NOMO-1 treated with DMSO at 0.1 percent for 48 hours (cell line): ENCODE data around the gene RGS18.
"Not testable (repeated sequence)": the region's sequence is repeated elsewhere in the genome, so short reads cannot be mapped to it uniquely, and the experiment has no call there.

Experiments
- DNase-seq: peaks from one replicate; lab custom pipeline; 2025; ENCODE audit not compliant: unreplicated experiment; lab: John Stamatoyannopoulos, UW

The RGS18 gene

GRCh38 chr1:192158181-192158580 lies at the start of gene RGS18:
RGS18 (plus strand) TSS chr1:192158462; CDS start chr1:192158638, 176 bp downstream.
- DNase-seq: peak; percentile 96

- DNase-seq: no peak
These were observed 48.7 kb upstream of the RGS18 start for GRCh38 chr1:192109576-192109975.

DNA sequence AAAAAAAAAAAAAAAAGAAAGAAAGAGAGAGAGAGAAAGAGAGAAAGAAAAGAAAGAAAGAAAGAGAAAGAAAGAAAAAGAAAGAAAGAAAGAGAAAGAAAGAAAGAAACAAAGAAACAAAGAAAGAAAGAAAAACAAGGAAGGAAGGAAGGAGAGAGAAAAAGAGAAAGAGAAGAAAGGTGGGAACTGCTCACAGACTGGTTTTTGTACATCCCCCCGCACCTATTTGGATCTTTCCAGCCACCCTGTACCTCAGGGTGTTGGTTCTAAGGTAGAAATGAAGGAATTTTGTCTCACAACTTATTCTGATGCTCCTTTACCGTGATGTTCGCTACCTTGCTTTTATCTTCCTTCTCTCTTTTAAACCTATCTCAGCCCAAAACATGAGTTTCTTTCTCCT lies 43.3 kb upstream of the RGS18 start:
- no peak for DNase-seq

- no peak for DNase-seq
These were observed 39.3 kb upstream of the RGS18 start for GRCh38 chr1:192118881-192119405.

GRCh38 chr1:192119701-192120100 lies 38.6 kb upstream of the RGS18 start:
- DNase-seq: no peak

GRCh38 chr1:192122668-192123067 lies 35.6 kb upstream of the RGS18 start:
- DNase-seq: no peak

GRCh38 chr1:192123212-192123611 lies 35.0 kb upstream of the RGS18 start:
- DNase-seq: no peak

DNA sequence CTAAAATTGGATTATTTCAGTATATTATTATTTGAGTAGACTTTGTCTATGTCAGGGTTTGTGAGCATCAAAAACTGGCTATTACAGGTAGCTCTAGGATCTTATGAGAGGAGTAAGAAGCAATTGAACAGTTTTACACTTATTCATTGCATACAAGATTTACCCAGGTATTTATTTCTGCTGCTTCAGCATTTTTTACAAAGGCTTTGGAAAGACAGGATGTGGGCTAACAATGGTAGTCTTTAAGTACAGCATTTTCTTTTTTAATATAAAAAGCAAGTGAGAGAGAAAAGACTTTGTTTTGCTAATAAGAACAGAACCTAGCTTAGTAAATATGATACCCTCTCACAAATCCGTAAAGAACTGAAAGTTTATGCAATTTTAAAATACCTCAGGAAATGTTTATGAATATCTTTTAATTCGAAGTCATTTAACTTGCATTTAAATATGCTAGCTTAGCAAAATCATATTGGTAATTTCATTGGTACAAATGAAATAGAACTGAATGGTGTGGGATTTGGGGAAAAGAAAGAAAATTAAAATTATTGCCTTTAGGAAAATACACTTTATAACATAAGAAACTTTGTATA lies 32.1 kb upstream of the RGS18 start:
- DNase-seq: no peak

DNA sequence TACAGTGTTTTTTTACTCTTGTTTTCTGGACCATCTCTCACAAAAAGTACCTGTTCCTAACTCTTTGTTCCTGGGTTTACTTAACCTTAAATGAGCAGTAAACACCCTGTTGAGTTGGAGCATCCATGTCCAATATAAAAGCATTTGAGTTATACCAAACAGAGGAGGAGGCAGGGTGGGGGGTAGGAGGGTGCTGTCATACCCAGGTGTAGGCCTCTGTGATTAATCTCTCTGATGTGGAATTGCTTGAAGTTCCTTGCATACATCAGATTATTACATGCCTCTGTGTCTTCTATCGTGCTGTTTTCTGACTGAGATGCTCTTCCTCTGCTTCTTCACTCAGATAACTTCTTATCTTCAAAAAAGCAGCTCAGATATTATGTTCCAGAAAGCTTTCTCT lies 28.1 kb upstream of the RGS18 start:
- DNase-seq: no peak

- not testable (repeated sequence) for DNase-seq
These were observed 27.4 kb upstream of the RGS18 start for GRCh38 chr1:192130865-192131264.

GRCh38 chr1:192131914-192132313 lies 26.3 kb upstream of the RGS18 start:
- no peak for DNase-seq

DNA sequence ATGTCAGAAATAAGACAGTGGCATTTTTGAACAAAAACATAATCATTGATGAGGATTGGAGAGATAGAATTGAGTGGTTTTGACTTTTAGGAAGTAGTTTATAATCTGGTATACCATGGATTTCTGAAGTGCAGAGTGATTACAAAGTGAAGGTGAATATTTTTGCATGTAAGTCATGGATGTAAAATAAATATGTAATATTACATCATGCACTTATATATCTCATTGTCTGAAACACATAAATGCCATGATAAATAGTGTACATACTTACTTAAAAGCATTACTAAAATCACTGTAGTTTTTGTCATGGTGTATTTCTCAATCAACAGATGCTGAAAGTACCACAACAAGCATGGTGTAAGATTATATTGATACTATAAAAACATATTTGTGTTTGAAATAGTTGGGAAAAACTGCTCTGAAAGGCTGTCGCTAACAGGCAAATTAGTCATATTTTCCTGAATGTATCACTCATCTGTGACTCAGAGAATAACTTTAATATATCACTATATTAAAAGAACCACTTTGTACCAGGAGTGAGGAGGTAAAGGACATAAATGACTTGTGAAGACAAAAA lies 24.8 kb upstream of the RGS18 start:
- no peak for DNase-seq

GRCh38 chr1:192140382-192140781 lies 17.9 kb upstream of the RGS18 start:
- DNase-seq: no peak

- no peak for DNase-seq
These were observed 11.0 kb upstream of the RGS18 start for GRCh38 chr1:192147221-192147620.

GRCh38 chr1:192147696-192148095 lies 10.6 kb upstream of the RGS18 start:
- DNase-seq: no peak

DNA sequence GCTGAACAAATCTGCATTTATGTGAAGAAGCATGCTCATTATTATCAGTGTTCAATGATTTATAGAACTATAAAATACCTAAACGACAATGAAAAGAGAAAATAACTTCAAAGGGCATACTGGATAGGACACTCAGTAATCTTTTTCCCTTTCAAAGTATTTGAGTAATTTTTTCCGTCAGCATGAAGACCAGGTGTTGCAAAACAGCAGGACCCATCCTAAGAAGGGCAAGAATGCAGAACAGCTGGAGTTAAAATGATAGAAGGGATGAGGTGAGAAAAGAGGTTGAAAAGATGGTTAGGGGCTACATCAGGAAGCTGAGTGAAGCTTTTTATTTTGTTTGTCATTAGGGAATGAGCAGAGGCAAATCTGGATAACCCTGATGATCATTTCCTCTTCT lies 7.1 kb upstream of the RGS18 start:
- DNase-seq: no peak

GRCh38 chr1:192153276-192153675 lies 5.0 kb upstream of the RGS18 start:
- DNase-seq: no peak

DNA sequence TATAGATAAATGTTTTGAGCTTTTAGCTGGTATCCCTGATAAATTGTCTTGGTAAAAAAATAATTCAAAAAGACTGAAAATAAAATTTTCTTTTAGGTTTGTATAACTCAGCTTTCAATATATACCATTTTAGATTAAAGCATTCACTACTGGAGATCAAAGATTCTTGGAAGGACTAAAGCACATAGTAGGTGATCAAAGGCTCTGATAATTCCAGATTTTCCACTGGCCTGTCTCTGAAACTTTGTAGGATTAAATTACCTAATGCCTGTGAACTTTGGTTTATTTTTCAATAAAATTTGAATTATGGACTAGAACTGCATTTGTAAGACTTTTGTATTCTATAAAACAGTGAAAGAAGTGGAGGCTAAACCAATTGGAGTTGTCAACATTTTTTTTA lies 1.2 kb upstream of the RGS18 start:
- no peak for DNase-seq

- peak; percentile 41 for DNase-seq
These were observed 752 bp downstream of the RGS18 start for GRCh38 chr1:192159014-192159413.

GRCh38 chr1:192159781-192160180 lies 1.5 kb downstream of the RGS18 start:
- DNase-seq: peak; percentile 66

DNA sequence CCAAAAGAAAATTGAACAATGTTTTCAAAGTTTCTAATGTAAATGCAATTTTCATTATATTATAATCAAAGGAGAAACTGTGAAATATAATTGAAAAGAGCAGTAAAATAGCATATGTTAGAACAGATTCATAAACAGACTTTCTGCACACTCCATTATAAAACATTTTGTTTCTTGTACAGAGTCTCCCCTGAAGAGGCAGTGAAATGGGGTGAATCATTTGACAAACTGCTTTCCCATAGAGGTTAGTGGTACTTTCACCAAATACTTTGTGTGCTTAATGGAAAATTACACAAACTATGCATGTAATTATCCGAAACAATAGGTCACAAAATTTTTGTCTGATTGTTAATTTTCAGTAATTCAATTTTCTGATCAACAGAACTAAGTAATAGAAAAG lies 1.9 kb downstream of the RGS18 start:
- DNase-seq: peak; percentile 16

DNA sequence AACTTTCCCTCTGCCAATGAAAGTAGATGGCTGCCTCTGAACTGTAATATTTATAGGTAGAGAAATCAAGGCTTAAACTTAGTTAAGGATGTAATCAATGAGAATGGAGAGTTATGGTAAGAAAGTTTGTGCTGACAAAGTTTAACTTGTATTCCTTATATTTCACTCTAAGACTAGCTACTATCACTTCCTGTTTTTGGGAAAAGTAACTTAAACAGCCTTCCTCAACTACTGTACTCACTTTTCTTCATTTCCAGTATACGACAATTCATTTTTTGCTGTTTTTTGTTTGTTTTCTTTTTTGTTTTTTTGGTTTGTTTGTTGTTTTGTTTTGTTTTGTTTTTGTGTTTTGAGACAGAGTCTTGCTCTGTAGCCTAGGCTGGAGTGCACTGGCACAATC lies 3.7 kb downstream of the RGS18 start:
- DNase-seq: peak; percentile 60

DNA sequence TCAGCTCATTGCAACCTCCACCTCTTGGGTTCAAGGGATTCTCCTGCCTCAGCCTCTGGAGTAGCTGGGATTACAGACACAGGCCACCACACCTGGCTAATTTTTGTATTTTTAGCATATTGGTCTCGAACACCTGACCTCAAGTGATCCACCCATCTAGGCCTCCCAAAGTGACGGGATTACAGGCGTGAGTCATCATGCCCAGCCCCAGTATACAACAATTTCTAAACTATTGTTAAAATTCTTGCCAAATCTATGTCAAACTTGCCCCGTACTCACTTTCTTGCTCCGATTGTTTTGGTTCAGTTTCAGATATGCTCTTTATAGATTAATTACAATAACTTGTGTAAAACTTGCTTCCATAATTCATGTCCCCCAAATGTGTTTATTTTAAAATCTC lies 4.1 kb downstream of the RGS18 start:
- no peak for DNase-seq
